ENCODE results near the gene BORCS5.
"Not testable (repeated sequence)": the region's sequence is repeated elsewhere in the genome, so short reads cannot be mapped to it uniquely, and the experiment has no call there.

The BORCS5 gene

GRCh38 chr12:12356896-12357718 is at the start of gene BORCS5:
BORCS5 (plus strand) TSS chr12:12357078; CDS start chr12:12357452, 374 bp downstream.
- H3K9me3 Mint-ChIP-seq: no peaks in the 10 kb centered on the region
- H3K27me3 Mint-ChIP-seq: no peaks in the 10 kb centered on the region
- H3K27ac Mint-ChIP-seq (ENCODE audit: low read depth): peak within 1 kb of the TSS; percentile 95
- H3K4me1 Mint-ChIP-seq: peaks cover 31% of the 10 kb centered on the region
- ATAC-seq (replicated peaks; ENCODE audit: extremely low read depth, poor library complexity, severe bottlenecking): peak; percentile 86
- DNase-seq (ENCODE audit: low spot score in 2 of 2): peak; percentile 92 to 97
- H3K36me3 Mint-ChIP-seq (ENCODE audit: insufficient read depth): peaks cover 17% of the 10 kb centered on the region
- peak within 1 kb of the TSS; percentile 96 for H3K4me3 Mint-ChIP-seq

GRCh38 chr12:12310695-12311094 is 46.2 kb upstream of the BORCS5 start:
- not testable (repeated sequence) for H3K36me3 Mint-ChIP-seq (ENCODE audit: insufficient read depth); H3K4me1 Mint-ChIP-seq; DNase-seq (ENCODE audit: low spot score in 2 of 2); H3K27ac Mint-ChIP-seq (ENCODE audit: low read depth); H3K4me3 Mint-ChIP-seq; H3K9me3 Mint-ChIP-seq; ATAC-seq (replicated peaks; ENCODE audit: extremely low read depth, poor library complexity, severe bottlenecking)
- H3K27me3 Mint-ChIP-seq: peaks cover 50% of the 10 kb centered on the region

- H3K27me3 Mint-ChIP-seq: peaks cover 31% of the 10 kb centered on the region
- no peaks in the 10 kb centered on the region for H3K4me1 Mint-ChIP-seq
- ATAC-seq (replicated peaks; ENCODE audit: extremely low read depth, poor library complexity, severe bottlenecking): no peak
- H3K36me3 Mint-ChIP-seq (ENCODE audit: insufficient read depth): no peaks in the 10 kb centered on the region
- H3K9me3 Mint-ChIP-seq: no peaks in the 10 kb centered on the region
- DNase-seq (ENCODE audit: low spot score in 2 of 2): no peak
- no peak overlapping the region for H3K27ac Mint-ChIP-seq (ENCODE audit: low read depth)
- no peak overlapping the region for H3K4me3 Mint-ChIP-seq
These were observed 41.0 kb upstream of the BORCS5 start for GRCh38 chr12:12315838-12316237.

GRCh38 chr12:12319451-12320183 is 37.3 kb upstream of the BORCS5 start:
- DNase-seq (ENCODE audit: low spot score in 2 of 2) (no peak), ATAC-seq (replicated peaks; ENCODE audit: extremely low read depth, poor library complexity, severe bottlenecking) (no peak)
- H3K36me3 Mint-ChIP-seq (ENCODE audit: insufficient read depth): peaks cover 3% of the 10 kb centered on the region
- no peak overlapping the region for H3K27ac Mint-ChIP-seq (ENCODE audit: low read depth)
- H3K4me1 Mint-ChIP-seq: peaks cover 7% of the 10 kb centered on the region
- H3K4me3 Mint-ChIP-seq: no peak overlapping the region
- H3K9me3 Mint-ChIP-seq: no peaks in the 10 kb centered on the region
- peaks cover 28% of the 10 kb centered on the region for H3K27me3 Mint-ChIP-seq

GRCh38 chr12:12323118-12323517 is 33.8 kb upstream of the BORCS5 start:
- Mint-ChIP-seq H3K36me3 (ENCODE audit: insufficient read depth) (peaks cover 3% of the 10 kb centered on the region), H3K4me1 (peaks cover 14% of the 10 kb centered on the region), H3K4me3 (no peak overlapping the region), H3K27ac (ENCODE audit: low read depth) (no peak overlapping the region), H3K9me3 (no peaks in the 10 kb centered on the region), H3K27me3 (peaks cover 21% of the 10 kb centered on the region)
- ATAC-seq (replicated peaks; ENCODE audit: extremely low read depth, poor library complexity, severe bottlenecking): no peak
- DNase-seq (ENCODE audit: low spot score in 2 of 2): no peak

GRCh38 chr12:12323591-12323990 is 33.3 kb upstream of the BORCS5 start:
- peaks cover 3% of the 10 kb centered on the region for H3K36me3 Mint-ChIP-seq (ENCODE audit: insufficient read depth)
- no peak overlapping the region for H3K27ac Mint-ChIP-seq (ENCODE audit: low read depth)
- H3K4me3 Mint-ChIP-seq: no peak overlapping the region
- DNase-seq (ENCODE audit: low spot score in 2 of 2) (no peak), ATAC-seq (replicated peaks; ENCODE audit: extremely low read depth, poor library complexity, severe bottlenecking) (no peak)
- H3K9me3 Mint-ChIP-seq: no peaks in the 10 kb centered on the region
- H3K4me1 Mint-ChIP-seq: peaks cover 14% of the 10 kb centered on the region
- H3K27me3 Mint-ChIP-seq: peaks cover 21% of the 10 kb centered on the region

GRCh38 chr12:12326262-12326661 is 30.6 kb upstream of the BORCS5 start:
- Mint-ChIP-seq H3K4me1 (peaks cover 14% of the 10 kb centered on the region), H3K4me3 (no peak overlapping the region), H3K27me3 (peaks cover 33% of the 10 kb centered on the region), H3K9me3 (no peaks in the 10 kb centered on the region), H3K36me3 (ENCODE audit: insufficient read depth) (peaks cover 3% of the 10 kb centered on the region), H3K27ac (ENCODE audit: low read depth) (no peak overlapping the region)
- ATAC-seq (replicated peaks; ENCODE audit: extremely low read depth, poor library complexity, severe bottlenecking): no peak
- no peak for DNase-seq (ENCODE audit: low spot score in 2 of 2)

GRCh38 chr12:12327802-12328201 is 29.1 kb upstream of the BORCS5 start:
- Mint-ChIP-seq H3K27ac (ENCODE audit: low read depth) (no peak overlapping the region), H3K9me3 (no peaks in the 10 kb centered on the region), H3K4me3 (no peak overlapping the region), H3K4me1 (peaks cover 7% of the 10 kb centered on the region), H3K36me3 (ENCODE audit: insufficient read depth) (no peaks in the 10 kb centered on the region), H3K27me3 (peaks cover 30% of the 10 kb centered on the region)
- DNase-seq (ENCODE audit: low spot score in 2 of 2) (no peak), ATAC-seq (replicated peaks; ENCODE audit: extremely low read depth, poor library complexity, severe bottlenecking) (no peak)

- ATAC-seq (replicated peaks; ENCODE audit: extremely low read depth, poor library complexity, severe bottlenecking) (no peak), DNase-seq (ENCODE audit: low spot score in 2 of 2) (no peak)
- Mint-ChIP-seq H3K4me1 (peaks cover 14% of the 10 kb centered on the region), H3K27me3 (peaks cover 25% of the 10 kb centered on the region), H3K36me3 (ENCODE audit: insufficient read depth) (no peaks in the 10 kb centered on the region), H3K27ac (ENCODE audit: low read depth) (no peak overlapping the region), H3K9me3 (no peaks in the 10 kb centered on the region), H3K4me3 (no peak overlapping the region)
These were observed 25.6 kb upstream of the BORCS5 start for GRCh38 chr12:12331244-12331771.

GRCh38 chr12:12331896-12332295 is 25.0 kb upstream of the BORCS5 start:
- no peaks in the 10 kb centered on the region for H3K36me3 Mint-ChIP-seq (ENCODE audit: insufficient read depth)
- peaks cover 14% of the 10 kb centered on the region for H3K4me1 Mint-ChIP-seq
- no peak for DNase-seq (ENCODE audit: low spot score in 2 of 2)
- no peak overlapping the region for H3K4me3 Mint-ChIP-seq
- H3K27ac Mint-ChIP-seq (ENCODE audit: low read depth): no peak overlapping the region
- no peak for ATAC-seq (replicated peaks; ENCODE audit: extremely low read depth, poor library complexity, severe bottlenecking)
- no peaks in the 10 kb centered on the region for H3K9me3 Mint-ChIP-seq
- H3K27me3 Mint-ChIP-seq: peaks cover 27% of the 10 kb centered on the region

- H3K27ac Mint-ChIP-seq (ENCODE audit: low read depth): no peak overlapping the region
- no peaks in the 10 kb centered on the region for H3K36me3 Mint-ChIP-seq (ENCODE audit: insufficient read depth)
- DNase-seq (ENCODE audit: low spot score in 2 of 2) (no peak), ATAC-seq (replicated peaks; ENCODE audit: extremely low read depth, poor library complexity, severe bottlenecking) (no peak)
- H3K4me1 Mint-ChIP-seq: peaks cover 7% of the 10 kb centered on the region
- peaks cover 27% of the 10 kb centered on the region for H3K27me3 Mint-ChIP-seq
- no peaks in the 10 kb centered on the region for H3K9me3 Mint-ChIP-seq
- no peak overlapping the region for H3K4me3 Mint-ChIP-seq
These were observed 23.2 kb upstream of the BORCS5 start for GRCh38 chr12:12333407-12334366.
